ENCODE results near the gene MAP4K4. TPM values are rescaled to one million over a fixed set of nuclear protein-coding genes. Genes with fewer than 3 reads are reported as not detected.

MAP4K4 gene
- total RNA-seq, 2 experiments from 2014 or later = 129 to 142 TPM

GRCh38 chr2:101731221-101732054 lies 33.9 kb downstream of the MAP4K4 start:
- Mint-ChIP-seq H3K27me3 (no peaks in the 10 kb centered on the region), H3K4me3 (no peak overlapping the region), H3K9me3 (no peaks in the 10 kb centered on the region), H3K27ac (no peak overlapping the region), H3K36me3 (ENCODE audit: low read depth) (peaks cover 10% of the 10 kb centered on the region), H3K4me1 (peaks cover 79% of the 10 kb centered on the region)
- ChIA-PET CTCF (interaction anchor here (0.8 to 3.5 kb wide), 2 partner anchors 13 to 547 kb away, joined by 4 to 16 read pairs; no protein-coding TSS in a partner anchor), POLR2A (no interaction called here)
- no peak for DNase-seq

GRCh38 chr2:101732199-101732598 lies 34.7 kb downstream of the MAP4K4 start:
- Mint-ChIP-seq H3K27me3 (no peaks in the 10 kb centered on the region), H3K27ac (no peak overlapping the region), H3K4me1 (peaks cover 81% of the 10 kb centered on the region), H3K4me3 (no peak overlapping the region), H3K36me3 (ENCODE audit: low read depth) (peaks cover 9% of the 10 kb centered on the region), H3K9me3 (no peaks in the 10 kb centered on the region)
- ChIA-PET CTCF (interaction anchor here (0.8 to 3.5 kb wide), 3 partner anchors 14 to 546 kb away, joined by 4 to 16 read pairs (median 4); no protein-coding TSS in a partner anchor), POLR2A (no interaction called here)
- no peak for DNase-seq

GRCh38 chr2:101732773-101733256 lies 35.3 kb downstream of the MAP4K4 start:
- DNase-seq = no peak
- ChIA-PET POLR2A (no interaction called here), CTCF (interaction anchor here (1.2 to 3.5 kb wide), 3 partner anchors 15 to 41 kb away, joined by 4 to 16 read pairs (median 5); no protein-coding TSS in a partner anchor)
- H3K4me3 Mint-ChIP-seq = no peak overlapping the region
- peaks cover 9% of the 10 kb centered on the region for H3K36me3 Mint-ChIP-seq (ENCODE audit: low read depth)
- H3K27ac Mint-ChIP-seq = no peak overlapping the region
- H3K9me3 Mint-ChIP-seq = no peaks in the 10 kb centered on the region
- no peaks in the 10 kb centered on the region for H3K27me3 Mint-ChIP-seq
- peaks cover 80% of the 10 kb centered on the region for H3K4me1 Mint-ChIP-seq

- Mint-ChIP-seq H3K27me3 (no peaks in the 10 kb centered on the region), H3K9me3 (no peaks in the 10 kb centered on the region), H3K27ac (no peak overlapping the region), H3K4me3 (no peak overlapping the region), H3K36me3 (ENCODE audit: low read depth) (peaks cover 9% of the 10 kb centered on the region), H3K4me1 (peaks cover 80% of the 10 kb centered on the region)
- POLR2A ChIA-PET = no interaction called here
- CTCF ChIA-PET = interaction anchor here (1.2 to 3.5 kb wide), 3 partner anchors 15 to 40 kb away, joined by 4 to 16 read pairs (median 5); no protein-coding TSS in a partner anchor
- DNase-seq = no peak
These were observed 35.9 kb downstream of the MAP4K4 start for GRCh38 chr2:101733257-101733993.

- Mint-ChIP-seq H3K9me3 (no peaks in the 10 kb centered on the region), H3K36me3 (ENCODE audit: low read depth) (peaks cover 6% of the 10 kb centered on the region), H3K4me3 (no peak overlapping the region), H3K27me3 (no peaks in the 10 kb centered on the region), H3K4me1 (peaks cover 74% of the 10 kb centered on the region), H3K27ac (no peak overlapping the region)
- ChIA-PET POLR2A (no interaction called here), CTCF (interaction anchor here (3.5 kb wide), 1 partner anchor 17 kb away, joined by 16 read pairs; no protein-coding TSS in a partner anchor)
- no peak for DNase-seq
These were observed 37.1 kb downstream of the MAP4K4 start for GRCh38 chr2:101734505-101735165.

GRCh38 chr2:101735166-101735533 lies 37.6 kb downstream of the MAP4K4 start:
- Mint-ChIP-seq H3K9me3 (no peaks in the 10 kb centered on the region), H3K4me3 (no peak overlapping the region), H3K27me3 (no peaks in the 10 kb centered on the region), H3K36me3 (ENCODE audit: low read depth) (peaks cover 4% of the 10 kb centered on the region), H3K27ac (no peak overlapping the region), H3K4me1 (peaks cover 71% of the 10 kb centered on the region)
- POLR2A ChIA-PET = no interaction called here
- DNase-seq = no peak
- CTCF ChIA-PET = no interaction called here

GRCh38 chr2:101736233-101736632 lies 38.7 kb downstream of the MAP4K4 start:
- Mint-ChIP-seq H3K27ac (no peak overlapping the region), H3K9me3 (no peaks in the 10 kb centered on the region), H3K36me3 (ENCODE audit: low read depth) (peaks cover 3% of the 10 kb centered on the region), H3K4me3 (no peak overlapping the region), H3K27me3 (no peaks in the 10 kb centered on the region), H3K4me1 (peaks cover 69% of the 10 kb centered on the region)
- ChIA-PET CTCF (no interaction called here), POLR2A (interaction anchor here (0.6 kb wide), 1 partner anchor 94 kb away, joined by 4 read pairs; no protein-coding TSS in a partner anchor)
- no peak for DNase-seq

- H3K36me3 Mint-ChIP-seq (ENCODE audit: low read depth) = peaks cover 3% of the 10 kb centered on the region
- H3K4me1 Mint-ChIP-seq = peaks cover 72% of the 10 kb centered on the region
- ChIA-PET POLR2A (interaction anchor here (0.6 kb wide), 1 partner anchor 94 kb away, joined by 4 read pairs; no protein-coding TSS in a partner anchor), CTCF (no interaction called here)
- no peaks in the 10 kb centered on the region for H3K27me3 Mint-ChIP-seq
- no peak for DNase-seq
- no peaks in the 10 kb centered on the region for H3K9me3 Mint-ChIP-seq
- H3K27ac Mint-ChIP-seq = no peak overlapping the region
- H3K4me3 Mint-ChIP-seq = no peak overlapping the region
These were observed 39.4 kb downstream of the MAP4K4 start for GRCh38 chr2:101736861-101737291.

- Mint-ChIP-seq H3K4me1 (peaks cover 74% of the 10 kb centered on the region), H3K4me3 (no peak overlapping the region), H3K9me3 (no peaks in the 10 kb centered on the region), H3K36me3 (ENCODE audit: low read depth) (peaks cover 3% of the 10 kb centered on the region), H3K27me3 (no peaks in the 10 kb centered on the region), H3K27ac (no peak overlapping the region)
- CTCF ChIA-PET = no interaction called here
- POLR2A ChIA-PET = no interaction called here
- DNase-seq = no peak
These were observed 40.2 kb downstream of the MAP4K4 start for GRCh38 chr2:101737478-101738255.

- CTCF ChIA-PET = no interaction called here
- Mint-ChIP-seq H3K36me3 (ENCODE audit: low read depth) (peaks cover 3% of the 10 kb centered on the region), H3K4me3 (no peak overlapping the region), H3K27ac (no peak overlapping the region), H3K27me3 (no peaks in the 10 kb centered on the region), H3K4me1 (peaks cover 73% of the 10 kb centered on the region), H3K9me3 (no peaks in the 10 kb centered on the region)
- POLR2A ChIA-PET = no interaction called here
- no peak for DNase-seq
These were observed 41.1 kb downstream of the MAP4K4 start for GRCh38 chr2:101738649-101739048.

GRCh38 chr2:101740555-101740964 lies 43.1 kb downstream of the MAP4K4 start:
- Mint-ChIP-seq H3K27ac (no peak overlapping the region), H3K4me1 (peaks cover 74% of the 10 kb centered on the region), H3K36me3 (ENCODE audit: low read depth) (peaks cover 7% of the 10 kb centered on the region), H3K9me3 (no peaks in the 10 kb centered on the region), H3K27me3 (no peaks in the 10 kb centered on the region), H3K4me3 (no peak overlapping the region)
- CTCF ChIA-PET = interaction anchor here (0.6 to 1.2 kb wide), 2 partner anchors 16 to 89 kb away, joined by 3 to 4 read pairs; no protein-coding TSS in a partner anchor
- POLR2A ChIA-PET = interaction anchor here (0.7 kb wide), 1 partner anchor 295 kb away, joined by 3 read pairs; no protein-coding TSS in a partner anchor
- DNase-seq = no peak

Data from activated CD4-positive, alpha-beta T cell treated with anti-CD3 and anti-CD28 coated beads, Interleukin-2, amount 10 ng/mL, durations not matched to agents 7 days and 5 days (primary cell).